Activated T-helper 9 cell treated with anti-CD3 and anti-CD28 coated beads, Interleukin-2, amount 50 U/mL, for 16 hours (primary cell): ENCODE data around the gene EXT2.

Experiments
- DNase-seq: peaks from one replicate; pipeline ENCODE4 v3.0.0-alpha.2; 2020; ENCODE audit warnings: low read depth

EXT2 gene

DNA sequence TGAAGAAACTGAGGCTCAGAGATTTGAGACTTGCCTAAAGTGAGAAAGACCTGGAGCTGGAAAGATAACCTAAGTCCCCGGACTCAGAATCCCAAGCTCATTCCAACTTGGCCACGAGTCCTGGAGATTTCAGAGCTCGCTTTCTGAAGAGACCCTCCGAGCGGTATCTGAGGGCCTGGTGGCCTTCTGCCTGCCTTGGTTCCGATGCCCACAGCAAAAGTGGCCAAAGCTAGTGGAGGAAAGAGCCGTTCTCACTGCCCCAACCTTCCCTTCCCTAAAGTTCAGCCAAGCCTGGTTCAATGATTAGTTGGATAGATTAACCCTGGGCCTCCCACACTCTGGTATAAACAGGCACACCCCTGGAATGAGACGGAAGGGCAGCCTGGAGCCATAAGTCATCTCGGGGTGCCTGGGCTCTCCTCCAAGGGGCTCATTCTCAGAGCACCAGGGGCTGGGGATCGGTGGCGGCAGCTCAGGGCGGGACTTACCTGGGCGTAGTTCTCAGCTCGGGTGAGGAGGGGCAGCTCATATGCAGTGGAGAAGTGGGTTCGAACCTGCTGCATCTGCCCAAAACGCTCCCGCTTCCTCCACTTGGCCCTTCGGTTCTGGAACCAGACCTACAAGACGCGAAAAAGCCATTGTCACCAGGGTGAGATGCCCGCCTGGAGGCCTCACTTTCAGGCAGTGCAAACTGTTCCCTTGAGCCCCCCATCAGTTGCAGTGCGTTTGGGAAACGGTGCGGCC, 171.7 kb downstream of the EXT2 start:
- no peak for DNase-seq

DNA sequence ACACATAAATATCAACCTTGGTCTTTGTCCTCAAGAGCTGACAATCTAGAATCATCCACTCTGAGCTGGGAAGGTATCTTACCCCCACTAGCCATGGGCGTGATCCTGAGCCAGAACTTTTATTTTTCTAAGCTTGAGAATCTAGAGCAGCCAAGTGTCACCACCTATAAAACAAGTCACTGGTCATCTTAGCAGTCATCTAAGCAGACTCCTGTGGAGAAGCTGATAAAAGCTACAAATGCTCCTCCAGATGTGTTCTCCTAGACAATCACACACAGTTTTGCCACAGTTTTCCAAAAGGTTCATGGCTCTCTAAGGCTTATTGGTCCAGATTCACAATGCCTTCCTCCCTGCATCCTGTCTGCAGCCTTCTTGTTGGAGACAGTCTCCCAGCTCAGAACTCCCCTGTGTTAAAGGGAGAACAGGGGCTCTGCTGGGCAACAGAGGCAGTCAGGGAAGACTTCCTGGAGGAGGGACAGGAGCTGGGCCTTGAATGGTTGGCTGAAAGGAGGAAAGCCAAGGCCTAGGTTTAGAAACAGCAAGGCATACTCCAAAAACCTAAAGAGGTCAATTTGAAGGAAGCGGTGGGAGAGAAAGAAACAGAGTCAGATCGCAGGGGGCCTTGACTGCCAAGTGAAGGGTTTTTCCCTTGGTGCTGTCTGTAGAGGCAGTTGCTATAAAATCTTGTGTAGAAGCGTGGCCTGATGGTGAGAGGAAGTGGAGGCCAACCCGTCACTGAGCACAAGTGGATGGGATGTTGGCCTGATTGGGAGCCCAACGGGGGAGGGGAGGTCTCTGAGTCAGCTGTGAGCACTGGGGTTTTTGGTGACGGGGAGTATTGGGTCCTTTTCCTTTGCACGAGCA, 172.5 kb downstream of the EXT2 start:
- DNase-seq, result no peak

DNA sequence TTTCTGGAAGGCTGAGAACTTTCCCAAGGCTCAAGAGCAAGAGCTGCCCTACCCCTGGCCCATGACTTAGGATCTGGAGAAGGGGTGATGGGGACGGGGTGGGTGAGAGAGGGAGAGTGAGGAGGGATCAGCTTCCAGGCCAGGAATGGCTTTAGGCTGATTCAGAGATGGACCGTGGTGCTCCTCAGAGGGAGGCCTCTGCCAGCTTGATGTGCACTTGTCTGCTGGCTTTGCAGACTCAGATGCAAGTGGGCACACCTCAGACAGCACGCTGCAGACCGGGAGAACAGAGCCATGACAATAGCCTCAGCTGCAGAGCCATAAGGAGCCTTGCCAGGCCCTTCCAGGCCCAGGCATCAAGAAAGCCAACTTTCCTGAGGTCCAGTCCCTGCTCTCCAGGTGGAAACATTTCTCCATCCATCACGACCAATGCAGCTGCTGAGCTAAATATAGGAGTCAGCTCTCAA, 173.2 kb downstream of the EXT2 start:
- no peak for DNase-seq

DNA sequence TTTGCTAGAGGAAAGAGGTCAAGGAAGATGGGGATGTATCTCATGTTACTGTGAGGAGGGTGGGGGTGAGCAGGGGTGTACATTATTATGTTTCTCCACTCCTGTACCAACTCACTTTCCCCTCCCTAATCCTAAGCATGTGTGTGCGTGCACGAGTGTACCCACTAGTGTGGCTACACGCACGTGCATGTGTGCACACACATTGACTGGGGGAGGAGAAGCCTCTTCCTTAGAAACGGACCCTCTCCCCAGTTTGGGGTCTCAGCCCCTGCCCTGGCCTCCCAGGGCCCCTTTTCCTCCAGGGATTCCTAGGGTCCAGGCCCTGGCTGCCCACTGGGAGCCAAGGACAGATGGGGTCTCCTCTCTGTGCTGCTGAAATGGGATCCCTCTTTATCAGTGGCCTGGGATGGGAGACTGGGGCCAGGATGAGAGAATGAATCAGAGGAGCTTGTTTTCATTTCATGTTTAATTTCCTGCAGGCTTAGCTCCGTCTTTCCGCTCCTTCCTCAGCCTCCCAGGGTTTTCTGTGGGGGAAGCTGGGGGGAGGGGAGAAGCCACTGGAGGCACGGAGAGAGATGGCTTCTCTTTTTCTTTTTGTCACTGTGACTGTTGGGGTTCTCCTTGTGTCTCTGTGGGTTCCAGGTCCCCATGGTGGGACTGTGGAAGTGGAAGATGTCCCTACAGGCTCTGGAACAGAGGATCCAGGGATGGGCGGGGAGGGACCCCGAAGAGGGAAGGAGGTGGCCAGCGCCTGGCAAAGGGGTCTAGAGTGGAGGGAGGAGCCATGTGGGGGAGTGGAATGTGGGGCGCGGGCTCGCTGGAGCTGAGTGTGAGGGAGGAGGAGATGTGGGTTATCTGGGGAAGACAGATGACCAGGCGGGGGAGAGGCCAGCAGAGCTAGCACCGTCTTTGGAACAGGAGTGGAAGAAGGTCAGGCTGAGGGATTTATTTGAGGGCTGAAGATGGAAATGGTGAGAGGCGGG, 174.2 kb downstream of the EXT2 start:
- DNase-seq, result no peak

DNA sequence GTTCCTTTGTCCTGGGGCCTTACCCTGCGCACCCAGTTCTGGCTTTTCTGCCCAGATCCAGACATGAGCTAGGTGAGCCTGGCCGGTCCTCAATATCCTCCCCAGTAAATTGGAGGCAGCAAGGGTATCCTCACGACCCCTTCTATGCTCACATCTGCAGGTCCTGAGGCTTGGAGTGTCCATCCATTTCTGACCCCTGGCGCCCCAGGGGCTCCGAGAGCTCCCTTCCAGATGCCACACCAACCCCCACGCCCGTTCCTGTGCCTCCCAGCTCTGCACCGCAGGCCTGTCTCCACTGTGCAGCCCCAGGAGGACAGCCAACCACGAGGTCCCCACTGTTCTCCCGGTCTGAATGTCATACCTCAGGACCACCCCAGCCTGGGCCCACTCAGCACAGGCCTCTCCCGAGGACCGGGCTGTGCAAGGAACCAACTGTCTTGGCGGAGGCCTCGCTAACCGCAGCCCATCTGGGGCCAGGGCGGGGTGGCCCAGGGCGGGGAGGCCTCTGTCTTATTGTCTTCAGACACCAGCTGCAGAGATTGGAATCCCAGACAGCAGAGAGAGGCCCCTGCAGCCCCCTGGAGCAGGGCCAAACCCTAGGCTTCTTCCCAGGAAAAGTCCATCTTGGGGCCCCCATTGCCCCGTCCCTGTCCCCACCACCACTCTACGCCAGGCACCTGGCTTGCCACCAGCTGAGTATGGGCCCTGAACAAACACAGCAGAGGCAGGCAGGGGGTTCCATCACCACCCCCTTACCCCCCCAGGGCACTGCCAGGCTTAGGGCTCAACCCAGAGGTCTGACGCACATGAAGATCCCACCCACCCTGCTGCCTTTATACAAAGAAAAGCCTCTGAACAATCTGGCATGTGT, 175.2 kb downstream of the EXT2 start:
- no peak for DNase-seq

DNA sequence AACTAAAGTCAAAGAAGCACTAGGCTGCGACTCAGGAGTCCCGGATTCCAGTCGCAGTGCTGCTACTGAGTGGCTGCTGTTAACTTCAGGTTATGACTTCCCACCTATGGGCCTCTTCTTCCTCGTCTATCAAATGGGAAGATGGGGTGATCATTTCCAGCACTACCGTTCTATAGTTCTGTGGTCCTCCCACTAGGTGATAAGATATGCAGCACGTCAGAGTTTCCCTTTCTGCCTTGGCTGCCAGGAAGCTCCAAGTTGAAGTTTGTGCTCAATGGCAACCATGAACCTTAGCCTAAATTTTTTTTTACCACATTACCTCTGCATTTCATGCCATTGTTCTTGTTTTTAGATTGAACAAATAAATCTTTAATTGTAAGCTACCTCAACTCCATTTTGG, 175.8 kb downstream of the EXT2 start:
- no peak for DNase-seq

DNA sequence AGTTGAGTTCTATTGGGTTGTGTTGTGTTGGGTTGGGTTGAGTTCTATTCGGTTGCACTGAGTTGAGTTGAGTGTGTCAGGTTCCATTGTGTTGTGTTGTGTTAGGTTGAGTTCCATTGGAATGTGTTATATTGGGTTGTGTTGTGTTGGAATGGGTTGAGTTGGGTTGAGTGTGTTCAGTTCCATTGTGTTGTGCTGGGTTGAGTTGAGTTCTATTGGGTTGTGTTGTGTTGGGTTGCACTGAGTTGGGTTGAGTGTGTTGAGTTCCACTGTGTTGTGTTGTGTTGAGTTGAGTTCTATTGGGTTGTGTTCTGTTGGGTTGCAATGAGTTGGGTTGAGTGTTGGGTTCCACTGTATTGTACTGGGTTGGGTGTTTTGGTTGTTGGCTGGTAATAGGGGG, 178.9 kb downstream of the EXT2 start:
- DNase-seq, result no peak

DNA sequence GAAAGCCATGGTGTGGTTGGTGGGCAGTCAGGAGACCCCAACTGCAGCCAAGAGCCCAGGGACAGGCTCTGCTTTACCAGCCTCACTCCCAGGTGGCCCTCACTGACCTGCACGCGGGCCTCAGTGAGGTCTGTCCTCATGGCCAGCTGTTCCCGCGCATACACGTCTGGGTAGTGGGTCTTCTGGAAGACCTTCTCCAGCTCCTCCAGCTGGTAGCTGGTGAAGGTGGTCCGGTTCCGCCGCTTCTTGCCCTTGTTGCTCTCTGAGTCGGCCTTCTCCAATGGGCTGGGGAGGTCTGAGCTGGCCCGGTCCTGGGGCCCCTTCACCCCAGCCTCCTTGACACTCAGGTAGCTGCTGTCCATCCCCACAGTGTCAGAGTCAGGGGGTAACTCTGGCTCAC, 179.8 kb downstream of the EXT2 start:
- no peak for DNase-seq

DNA sequence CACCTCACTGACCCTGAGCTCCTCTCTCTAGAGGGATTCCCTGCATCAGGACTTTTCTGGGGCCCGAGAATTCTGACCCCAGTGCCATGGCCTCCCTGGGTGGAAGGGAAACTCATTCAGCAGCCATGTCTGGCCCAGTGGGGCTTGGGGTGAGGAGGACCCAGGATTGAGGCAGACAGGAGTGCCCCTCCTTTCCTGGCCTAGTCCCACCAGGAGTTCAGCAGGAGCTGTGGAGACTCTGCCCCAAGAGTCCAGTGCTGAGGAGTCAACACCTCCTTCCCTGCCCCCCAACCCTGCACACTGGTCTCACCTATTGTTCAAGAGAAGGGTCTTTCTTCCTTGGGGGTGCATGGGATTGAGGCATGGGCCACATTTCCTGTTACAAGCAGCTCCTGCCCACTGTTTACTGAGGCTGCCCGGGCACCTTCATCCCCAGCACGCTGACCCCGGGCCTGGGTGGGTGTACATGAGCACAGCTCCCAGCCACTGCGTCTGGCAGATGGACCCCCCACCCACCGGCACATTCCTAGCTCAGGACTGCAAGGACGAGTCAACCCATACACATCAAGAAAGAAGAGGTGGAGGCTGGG, 180.6 kb downstream of the EXT2 start:
- DNase-seq, result no peak

DNA sequence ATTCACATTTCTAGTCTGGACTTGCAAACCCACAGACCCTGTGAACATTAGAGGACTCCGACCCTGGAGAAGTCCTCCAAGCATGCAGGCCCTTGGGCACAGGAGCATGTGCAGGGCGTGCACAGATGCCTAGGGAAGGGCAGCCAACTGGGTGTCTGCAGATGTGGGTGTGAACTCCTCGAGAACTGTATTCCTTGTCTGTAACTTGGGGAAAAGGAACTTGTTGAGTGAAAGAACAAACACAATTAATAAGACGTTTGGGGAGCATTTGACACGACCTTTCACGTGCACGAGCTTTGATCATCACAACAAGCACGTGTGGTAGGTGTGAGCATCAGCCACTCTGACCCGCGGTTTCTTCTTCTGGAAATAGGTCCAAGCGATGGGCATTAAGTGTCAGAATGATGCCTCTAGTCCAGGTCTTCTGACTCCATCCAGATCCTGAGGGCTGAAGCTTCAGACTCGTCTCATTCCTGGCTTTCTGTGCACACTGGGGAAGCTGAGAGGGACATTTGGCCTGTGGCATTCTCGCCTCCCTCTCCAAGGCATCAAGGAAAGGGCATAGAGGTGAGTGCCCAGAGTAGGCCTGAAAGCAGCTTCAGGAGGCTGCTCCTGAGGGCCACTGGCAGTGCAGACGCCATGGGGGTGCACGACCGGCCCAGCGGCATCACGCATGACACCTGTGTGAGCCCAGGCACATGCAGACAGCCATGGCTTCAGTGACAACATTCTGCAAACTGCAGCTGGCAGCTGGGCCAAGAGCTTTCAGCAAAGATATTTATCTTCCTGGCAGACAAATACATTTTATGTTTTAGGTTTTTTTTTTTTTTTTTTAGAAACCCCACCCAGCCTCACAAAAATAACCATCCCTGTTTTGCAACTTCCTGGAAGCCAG, 182.0 kb downstream of the EXT2 start:
- no peak for DNase-seq

DNA sequence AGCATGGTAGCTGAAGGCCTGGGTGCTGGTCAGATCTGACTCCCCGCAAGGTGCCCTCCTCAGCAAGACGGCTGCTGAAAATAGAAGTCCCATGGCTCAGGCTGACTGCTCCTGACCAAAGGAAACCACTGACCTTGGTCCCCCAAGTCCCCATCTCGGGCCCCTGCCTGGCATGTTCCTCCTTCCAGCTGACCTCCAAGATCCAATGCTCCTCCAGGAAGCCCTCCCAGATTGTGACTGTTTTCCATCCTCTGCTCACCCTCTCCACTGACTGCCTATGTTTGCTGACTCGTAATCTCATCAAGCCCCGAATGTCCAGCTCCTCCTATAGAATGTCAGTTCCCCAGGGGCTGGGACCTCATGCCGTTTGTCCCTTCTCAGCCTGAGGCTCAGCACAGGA, 184.0 kb downstream of the EXT2 start:
- no peak for DNase-seq

DNA sequence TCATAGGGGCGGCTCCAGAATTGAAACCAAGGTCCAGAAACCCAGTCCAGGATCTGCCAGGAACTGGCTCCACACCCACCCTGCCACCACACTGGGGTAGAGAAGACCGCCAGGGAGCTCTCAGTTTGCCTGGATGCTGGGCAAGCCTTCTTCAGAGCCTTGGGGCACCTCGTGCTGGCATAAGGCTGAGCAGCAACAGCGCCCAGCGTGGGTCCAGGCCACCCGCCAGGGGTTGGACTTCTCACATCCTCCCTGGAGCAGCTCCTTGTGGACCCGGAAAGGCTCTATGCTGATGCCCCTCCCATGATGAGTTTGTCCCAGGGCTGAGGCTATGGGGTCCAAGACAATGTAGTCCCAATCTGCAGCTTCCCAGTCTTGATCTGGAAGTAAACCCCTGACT, 184.8 kb downstream of the EXT2 start:
- DNase-seq, result no peak

DNA sequence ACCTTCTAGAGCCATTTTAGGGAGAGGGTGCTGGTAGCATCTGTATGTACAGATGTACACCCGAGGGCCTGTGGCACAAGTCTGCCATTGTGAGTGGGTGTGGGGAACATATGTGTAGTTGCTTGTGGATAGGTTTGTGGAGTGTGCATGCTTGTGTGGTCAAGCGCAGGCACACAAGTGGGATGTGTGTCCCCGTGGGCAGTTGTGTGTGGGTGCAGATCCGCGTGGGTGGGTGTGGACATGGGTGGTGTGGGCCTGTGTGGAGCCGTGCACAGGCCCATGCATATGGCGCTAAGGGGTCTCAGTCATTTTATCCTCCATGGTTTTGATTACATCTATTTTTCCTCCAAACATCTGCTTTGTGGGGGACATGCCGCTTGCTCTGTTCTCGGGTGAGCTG, 185.7 kb downstream of the EXT2 start:
- no peak for DNase-seq

DNA sequence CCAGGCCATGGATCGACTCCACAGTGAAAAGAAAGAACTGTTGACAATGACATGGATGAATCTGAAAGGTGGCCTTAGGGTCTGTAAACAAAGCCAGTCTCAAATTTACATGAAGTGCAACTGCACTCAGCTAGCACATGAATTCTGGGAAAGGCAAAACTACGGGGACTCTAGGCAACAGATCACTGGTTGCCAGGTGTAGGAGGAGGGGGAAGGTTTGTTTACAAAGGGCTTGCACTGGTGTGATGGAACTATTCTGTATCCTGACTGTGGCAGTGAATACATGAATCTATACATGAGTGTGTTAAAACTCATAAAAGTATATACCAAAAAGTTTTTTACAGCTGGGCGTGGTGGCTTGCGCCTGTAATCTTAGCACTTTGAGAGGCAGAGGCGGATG, 187.1 kb downstream of the EXT2 start:
- no peak for DNase-seq

DNA sequence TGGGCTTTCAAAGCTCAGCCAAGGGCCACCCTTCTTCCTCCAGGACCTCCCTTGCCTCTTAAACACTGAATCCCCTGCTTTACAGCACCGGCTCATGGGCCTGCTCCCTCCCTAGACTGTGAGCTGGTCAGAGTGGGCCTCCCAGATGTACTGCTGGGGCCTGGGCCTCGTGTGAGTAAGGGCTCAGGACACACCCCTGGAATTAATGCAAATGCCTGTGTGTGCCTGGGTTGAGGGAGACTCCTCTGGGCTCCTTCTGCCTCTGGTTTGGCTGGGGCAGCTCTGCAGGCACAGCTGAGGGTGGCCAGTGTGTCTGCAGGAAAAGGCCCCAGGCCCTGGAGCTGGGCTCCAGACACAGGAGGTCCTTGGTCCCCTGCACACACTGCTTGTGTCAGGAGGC, 190.3 kb downstream of the EXT2 start:
- DNase-seq, result no peak

DNA sequence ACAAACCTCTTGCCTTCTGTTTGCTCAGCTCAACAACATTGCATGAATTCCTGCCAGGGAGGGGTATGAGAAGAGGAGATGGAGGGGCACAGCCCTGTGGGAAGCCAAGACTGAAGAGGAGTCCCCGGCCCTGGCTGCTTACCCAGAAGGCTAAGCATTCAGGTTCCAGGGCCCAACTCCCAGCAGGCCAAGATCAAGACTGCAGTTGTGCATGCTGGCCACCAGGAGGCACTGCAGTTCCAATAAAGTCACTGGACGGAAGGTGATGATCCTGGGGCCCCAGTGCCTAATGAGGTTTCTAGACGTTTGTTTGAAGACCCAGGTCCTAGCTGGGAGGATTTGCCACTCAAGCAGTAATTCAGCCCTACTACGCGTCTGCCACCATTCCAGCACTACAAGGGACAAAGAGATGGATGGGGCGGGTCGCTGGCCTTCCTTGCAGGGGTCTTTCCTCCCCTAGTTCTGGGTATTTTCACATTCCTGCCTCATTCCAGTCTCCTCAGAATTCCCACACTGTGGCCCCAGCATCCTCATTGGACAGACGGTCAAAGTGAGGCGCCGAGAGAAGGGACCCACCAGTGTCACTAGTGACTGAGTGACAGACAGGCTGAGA, 190.9 kb downstream of the EXT2 start:
- peak; percentile 27 for DNase-seq

DNA sequence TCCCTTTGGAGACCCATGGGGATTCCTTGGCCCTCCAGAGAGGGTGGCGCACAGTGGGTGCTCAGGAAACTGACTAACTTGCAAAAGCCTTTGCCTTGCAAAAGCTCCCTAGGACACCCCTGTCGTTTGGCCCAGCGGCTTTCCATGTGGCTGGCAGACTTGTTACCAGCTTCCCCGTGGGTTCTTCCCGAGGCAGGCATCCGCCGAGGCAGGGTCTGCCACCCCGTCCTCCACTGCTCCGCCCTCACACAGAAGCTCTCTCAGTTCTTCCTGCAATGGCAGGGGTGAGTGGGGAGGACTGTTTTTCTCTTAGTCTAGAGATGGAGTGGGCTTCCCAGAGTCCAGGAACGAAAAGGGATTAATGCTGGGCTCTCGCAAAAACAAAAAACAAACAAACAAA, 191.4 kb downstream of the EXT2 start:
- no peak for DNase-seq

DNA sequence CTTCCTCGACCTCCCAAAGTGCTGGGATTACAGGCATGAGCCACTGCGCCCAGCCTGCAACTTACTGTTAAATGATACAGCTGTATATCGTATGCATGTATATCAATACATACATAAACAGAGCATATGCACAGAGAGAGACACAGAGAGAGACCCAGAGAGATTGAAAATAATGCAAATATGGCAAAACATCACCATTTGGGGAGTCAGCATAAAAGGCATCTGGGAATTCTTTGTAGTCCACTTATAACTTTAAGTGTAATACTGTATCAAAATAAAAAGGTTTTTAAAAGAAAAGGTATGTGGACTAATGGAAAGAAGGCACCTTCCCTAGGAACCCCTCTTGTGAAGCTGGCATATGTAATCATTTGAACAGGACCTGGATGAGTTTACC, 192.7 kb downstream of the EXT2 start:
- DNase-seq, result no peak

DNA sequence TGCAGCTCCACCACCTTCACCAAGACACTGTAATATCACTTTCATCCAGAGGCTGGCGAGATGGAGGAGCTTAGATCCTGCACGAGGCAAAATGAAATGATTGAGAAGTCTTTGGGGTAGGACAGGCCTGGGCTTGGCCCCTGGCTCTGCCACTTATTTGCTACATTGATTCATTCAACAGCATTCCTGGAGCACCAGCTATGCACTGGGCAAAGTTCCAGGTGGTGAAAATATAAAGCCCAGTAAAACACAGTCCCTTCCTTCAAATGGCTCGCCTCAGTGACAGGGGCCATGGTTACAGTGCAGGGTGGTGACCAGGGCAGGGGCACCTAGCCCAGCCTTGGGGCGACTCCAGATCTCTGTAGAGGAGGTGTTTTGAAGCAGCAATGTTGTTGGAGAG, 194.7 kb downstream of the EXT2 start:
- DNase-seq, result no peak
